ENCODE measurements around the gene KIF22.

KIF22 gene

DNA sequence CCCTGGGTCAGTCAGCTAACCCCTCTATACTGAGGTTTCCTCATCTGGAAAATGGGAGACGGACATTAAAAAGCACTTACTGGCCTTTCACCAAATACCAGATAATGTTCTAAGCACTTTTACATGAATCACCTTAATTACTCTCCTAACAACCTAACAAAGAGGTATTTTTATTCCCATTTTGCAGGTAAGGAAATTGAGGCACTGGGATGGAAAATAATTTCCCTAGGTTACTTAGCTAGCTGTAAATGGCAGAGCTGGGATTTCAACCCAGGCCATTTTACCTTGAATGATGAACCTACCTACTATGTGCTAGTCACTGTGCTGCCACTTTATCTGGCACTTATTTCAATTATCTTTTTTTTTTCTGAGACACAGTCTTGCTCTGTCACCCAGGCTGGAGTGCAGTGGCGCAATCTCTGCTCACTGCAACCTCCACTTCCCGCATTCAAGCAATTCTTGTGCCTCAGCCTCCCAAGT is 3.7 kb downstream of the KIF22 start:
- TF ChIP-seq, protein P1, sequence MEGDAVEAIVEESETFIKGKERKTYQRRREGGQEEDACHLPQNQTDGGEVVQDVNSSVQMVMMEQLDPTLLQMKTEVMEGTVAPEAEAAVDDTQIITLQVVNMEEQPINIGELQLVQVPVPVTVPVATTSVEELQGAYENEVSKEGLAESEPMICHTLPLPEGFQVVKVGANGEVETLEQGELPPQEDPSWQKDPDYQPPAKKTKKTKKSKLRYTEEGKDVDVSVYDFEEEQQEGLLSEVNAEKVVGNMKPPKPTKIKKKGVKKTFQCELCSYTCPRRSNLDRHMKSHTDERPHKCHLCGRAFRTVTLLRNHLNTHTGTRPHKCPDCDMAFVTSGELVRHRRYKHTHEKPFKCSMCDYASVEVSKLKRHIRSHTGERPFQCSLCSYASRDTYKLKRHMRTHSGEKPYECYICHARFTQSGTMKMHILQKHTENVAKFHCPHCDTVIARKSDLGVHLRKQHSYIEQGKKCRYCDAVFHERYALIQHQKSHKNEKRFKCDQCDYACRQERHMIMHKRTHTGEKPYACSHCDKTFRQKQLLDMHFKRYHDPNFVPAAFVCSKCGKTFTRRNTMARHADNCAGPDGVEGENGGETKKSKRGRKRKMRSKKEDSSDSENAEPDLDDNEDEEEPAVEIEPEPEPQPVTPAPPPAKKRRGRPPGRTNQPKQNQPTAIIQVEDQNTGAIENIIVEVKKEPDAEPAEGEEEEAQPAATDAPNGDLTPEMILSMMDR (IDR thresholded peaks at IDR 0.05; ENCODE audit: control insufficient read depth, extremely low read depth, insufficient read depth): no peak
- no peak for DNase-seq (ENCODE audit: low read depth)
- H3K4me3 ChIP-seq (ENCODE audit: low read depth, low read length): no peak overlapping the region

DNA sequence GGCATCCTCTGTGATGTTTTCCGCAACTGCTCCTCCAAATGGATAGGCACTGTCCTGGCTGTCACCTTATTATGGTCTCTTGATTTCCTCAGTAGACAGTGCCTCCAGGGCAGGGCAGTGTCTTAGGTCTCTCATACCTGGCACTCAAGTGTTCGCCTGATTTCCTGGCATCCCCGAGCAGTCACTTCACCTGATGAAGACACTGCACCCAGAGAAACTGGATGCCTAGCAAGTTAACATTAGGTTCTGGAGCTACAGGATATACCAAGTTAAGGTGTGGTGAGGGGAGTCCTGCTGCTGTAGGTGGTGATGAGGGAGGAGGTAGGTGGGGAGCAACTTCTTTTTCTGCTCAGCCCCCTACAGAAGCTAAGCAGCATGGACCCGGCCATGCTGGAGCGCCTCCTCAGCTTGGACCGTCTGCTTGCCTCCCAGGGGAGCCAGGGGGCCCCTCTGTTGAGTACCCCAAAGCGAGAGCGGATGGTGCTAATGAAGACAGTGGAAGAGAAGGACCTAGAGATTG is 11.9 kb downstream of the KIF22 start:
- TF ChIP-seq, protein P1 (IDR thresholded peaks at IDR 0.05; ENCODE audit: control insufficient read depth, extremely low read depth, insufficient read depth): no peak
- DNase-seq (ENCODE audit: low read depth): no peak
- H3K4me3 ChIP-seq (ENCODE audit: low read depth, low read length): no peak overlapping the region

DNA sequence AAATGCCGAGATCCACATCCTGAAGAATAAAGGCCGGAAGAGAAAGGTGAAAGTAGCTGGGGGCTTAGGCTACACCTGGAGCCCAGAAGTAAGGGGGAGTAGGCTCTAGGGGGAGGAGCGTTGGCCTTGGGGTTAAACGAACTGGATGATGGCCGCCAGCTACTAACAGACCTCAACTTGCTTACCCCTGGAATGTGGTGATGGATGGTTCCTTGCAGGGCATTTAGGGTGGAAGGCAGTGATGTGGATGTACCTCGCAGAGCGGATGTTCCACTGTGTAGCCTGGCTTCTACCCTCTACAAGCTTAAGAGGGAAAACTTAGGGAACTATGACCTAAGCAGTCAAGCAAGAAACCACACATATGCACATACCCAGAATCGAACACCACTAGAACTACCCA is 13.5 kb downstream of the KIF22 start:
- no peak for DNase-seq (ENCODE audit: low read depth)
- TF ChIP-seq, protein P1 (IDR thresholded peaks at IDR 0.05; ENCODE audit: control insufficient read depth, extremely low read depth, insufficient read depth): no peak

DNA sequence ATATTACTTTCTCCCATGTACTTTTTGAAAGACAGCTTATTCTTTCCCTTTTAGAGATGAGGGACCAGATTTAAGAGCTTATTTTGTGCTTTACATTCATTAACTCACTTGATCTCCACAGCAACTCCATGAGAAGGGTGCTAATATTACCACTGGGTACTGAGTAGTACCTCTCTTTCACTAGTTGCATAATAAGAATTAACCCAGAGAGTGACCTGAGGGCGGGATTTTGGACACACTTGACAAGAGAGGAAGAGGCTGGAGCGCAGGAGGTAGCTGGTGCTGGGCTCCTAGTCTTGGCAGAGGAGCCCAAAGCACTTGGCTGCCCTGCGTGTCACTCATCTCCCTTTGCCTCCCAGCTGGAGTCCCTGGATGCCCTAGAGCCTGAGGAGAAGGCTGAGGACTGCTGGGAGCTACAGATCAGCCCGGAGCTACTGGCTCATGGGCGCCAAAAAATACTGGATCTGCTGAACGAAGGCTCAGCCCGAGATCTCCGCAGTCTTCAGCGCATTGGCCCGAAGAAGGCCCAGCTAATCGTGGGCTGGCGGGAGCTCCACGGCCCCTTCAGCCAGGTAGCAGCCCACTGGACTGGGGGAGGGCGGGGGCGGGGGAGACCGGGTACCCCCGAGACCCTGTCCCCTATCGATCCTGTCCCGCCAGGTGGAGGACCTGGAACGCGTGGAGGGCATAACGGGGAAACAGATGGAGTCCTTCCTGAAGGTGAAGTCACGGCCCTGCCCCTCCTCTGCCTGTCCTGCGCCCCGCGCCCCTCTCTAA is 14.1 kb downstream of the KIF22 start:
- peak overlapping the region; percentile 87 for H3K4me3 ChIP-seq (ENCODE audit: low read depth, low read length)
- TF ChIP-seq, protein P1 (IDR thresholded peaks at IDR 0.05; ENCODE audit: control insufficient read depth, extremely low read depth, insufficient read depth): no peak
- DNase-seq (ENCODE audit: low read depth): peak; percentile 59

More for the DNA sequence above, 13.5 kb downstream of the KIF22 start:
- peak overlapping the region; percentile 87 for H3K4me3 ChIP-seq (ENCODE audit: low read depth, low read length)

DNA sequence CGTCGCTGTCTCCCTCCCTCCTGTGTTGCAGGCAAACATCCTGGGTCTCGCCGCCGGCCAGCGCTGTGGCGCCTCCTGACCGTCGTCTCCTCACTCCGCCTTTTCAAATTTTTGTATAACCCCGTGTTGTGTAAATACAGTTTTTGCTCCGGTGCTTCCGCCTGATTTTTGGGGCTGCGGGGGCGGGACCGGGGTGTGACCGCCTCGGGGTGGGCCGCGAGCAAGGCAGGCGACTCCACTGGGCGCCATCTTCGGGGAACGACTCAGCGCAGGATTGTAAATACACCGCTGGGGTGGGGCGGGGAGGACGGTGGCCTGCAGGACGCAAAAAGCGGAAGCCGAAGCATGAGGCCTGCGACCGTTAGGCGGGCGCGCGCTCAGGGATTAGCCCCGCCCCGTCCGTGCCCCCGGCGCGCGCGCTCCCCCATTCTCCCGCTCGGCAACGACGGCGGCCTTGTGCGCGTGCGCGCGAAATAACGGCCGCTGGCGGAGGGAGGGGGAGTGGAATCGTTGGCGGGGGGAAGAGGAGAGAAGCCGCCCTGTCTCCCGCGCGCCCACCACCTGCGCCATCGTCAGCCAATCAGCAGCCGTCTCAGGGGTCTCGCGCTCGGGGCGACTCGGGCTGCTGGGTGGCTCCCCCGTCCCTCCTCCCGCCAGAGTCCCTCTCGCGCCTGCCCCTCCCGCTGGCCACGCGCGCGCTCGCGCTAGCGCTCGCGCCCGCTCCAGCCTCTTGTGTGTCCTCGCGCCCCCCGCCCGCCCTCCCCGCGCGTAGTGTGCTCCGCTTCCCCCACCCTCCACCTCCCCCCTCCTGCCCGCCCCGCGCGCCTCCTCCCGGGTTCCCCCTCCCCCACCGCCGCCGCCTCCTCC is 14.9 kb downstream of the KIF22 start:
- TF ChIP-seq, protein P1 (IDR thresholded peaks at IDR 0.05; ENCODE audit: control insufficient read depth, extremely low read depth, insufficient read depth): 0 out of 2 replicates have a peak, but pooled peaks have one; percentile 2
- peak; percentile 91 for DNase-seq (ENCODE audit: low read depth)

DNA sequence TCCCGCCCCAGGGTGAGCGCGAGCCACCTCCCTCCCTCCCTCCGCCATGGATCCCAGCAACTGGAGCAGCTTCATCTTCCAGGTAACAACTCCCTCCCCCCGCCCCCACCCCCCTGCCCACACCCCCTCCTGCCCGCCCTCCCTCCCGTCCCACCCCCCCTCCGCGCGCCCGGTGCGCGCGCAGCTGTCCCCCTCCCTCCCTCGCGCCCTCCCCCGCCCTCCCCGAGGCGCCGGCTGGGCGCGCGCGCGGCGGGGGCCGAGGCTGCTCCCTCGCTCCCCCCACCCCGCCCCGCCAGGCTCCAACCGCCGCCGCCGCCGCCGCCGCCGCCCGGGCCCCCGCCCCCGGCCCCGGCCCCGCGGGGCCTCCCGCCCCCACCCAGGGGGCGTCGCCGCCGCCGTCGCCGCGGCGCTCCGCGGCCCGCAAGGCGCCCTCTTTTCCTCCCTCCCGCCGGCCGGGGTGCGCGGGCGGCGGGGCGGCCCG is 15.6 kb downstream of the KIF22 start, which contains the start of gene MAZ:
TSS of gene MAZ (plus strand) at position 431 of the 481 bp plus-strand sequence. CDS start 173 bp downstream, outside the sequence.
- H3K4me3 ChIP-seq (ENCODE audit: low read depth, low read length): peak within 1 kb of the TSS; percentile 91
- TF ChIP-seq, protein P1 (IDR thresholded peaks at IDR 0.05; ENCODE audit: control insufficient read depth, extremely low read depth, insufficient read depth): no peak
- DNase-seq (ENCODE audit: low read depth): peak; percentile 87

More for the DNA sequence above, 14.9 kb downstream of the KIF22 start:
- peak overlapping the region; percentile 87 for H3K4me3 ChIP-seq (ENCODE audit: low read depth, low read length)
